PC-9 (cell line): ENCODE measurements around the gene PIAS1.

Experiments used
- EZH2 ChIP-seq: fragments of 200-600 bp; sonication (generic); IDR thresholded peaks from 2 replicates; pipeline ENCODE4 v1.8.0; 2017; ENCODE audit warnings: antibody characterized with exemption, low read depth
- TF ChIP-seq, protein P1 (sequence below): fragments of 200-600 bp; sonication (generic); conservative IDR thresholded peaks from 2 replicates; pipeline ENCODE4 v1.6.1; 2017; ENCODE audit warnings: mixed run types, antibody characterized with exemption, mild to moderate bottlenecking, moderate library complexity

DNA sequence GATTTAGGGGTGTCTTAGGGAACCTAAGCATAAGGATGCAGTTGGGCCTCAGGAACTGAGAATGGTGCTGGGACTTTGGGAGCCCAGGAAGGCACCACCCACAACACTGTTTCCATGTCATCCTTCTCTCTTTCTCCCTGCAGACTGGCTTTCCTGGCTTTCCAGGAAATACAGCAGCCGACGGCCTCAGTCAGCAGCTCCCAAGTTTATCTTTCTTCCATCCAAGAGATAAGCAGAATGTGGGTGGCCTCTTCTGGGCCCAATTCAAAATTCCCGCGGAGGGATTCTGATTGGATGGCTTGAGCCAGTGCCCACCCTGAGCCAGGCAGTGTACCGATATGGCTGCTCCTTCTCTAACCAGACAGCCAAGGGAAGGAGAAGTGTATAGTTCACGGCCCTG, 179.9 kb downstream of the PIAS1 start:
- TF ChIP-seq, protein P1, sequence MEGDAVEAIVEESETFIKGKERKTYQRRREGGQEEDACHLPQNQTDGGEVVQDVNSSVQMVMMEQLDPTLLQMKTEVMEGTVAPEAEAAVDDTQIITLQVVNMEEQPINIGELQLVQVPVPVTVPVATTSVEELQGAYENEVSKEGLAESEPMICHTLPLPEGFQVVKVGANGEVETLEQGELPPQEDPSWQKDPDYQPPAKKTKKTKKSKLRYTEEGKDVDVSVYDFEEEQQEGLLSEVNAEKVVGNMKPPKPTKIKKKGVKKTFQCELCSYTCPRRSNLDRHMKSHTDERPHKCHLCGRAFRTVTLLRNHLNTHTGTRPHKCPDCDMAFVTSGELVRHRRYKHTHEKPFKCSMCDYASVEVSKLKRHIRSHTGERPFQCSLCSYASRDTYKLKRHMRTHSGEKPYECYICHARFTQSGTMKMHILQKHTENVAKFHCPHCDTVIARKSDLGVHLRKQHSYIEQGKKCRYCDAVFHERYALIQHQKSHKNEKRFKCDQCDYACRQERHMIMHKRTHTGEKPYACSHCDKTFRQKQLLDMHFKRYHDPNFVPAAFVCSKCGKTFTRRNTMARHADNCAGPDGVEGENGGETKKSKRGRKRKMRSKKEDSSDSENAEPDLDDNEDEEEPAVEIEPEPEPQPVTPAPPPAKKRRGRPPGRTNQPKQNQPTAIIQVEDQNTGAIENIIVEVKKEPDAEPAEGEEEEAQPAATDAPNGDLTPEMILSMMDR, result no peak
- no peak for TF ChIP-seq EZH2
